ENCODE measurements around the gene IL4R. TPM values are rescaled to one million over a fixed set of nuclear protein-coding genes. Genes with fewer than 3 reads are reported as not detected.
A peak's percentile ranks its signal among the peaks of the same experiment; 100 is the strongest.

IL4R gene
- total RNA-seq, 1 experiment from 2014 or later, result 28.6 TPM

- H3K27ac Mint-ChIP-seq, result peak overlapping the region; percentile 7 to 45 (median 36); a peak in 4 of 7 replicates
Observed at GRCh38 chr16:27318392-27319256, 4.8 kb downstream of the IL4R start.

More at GRCh38 chr16:27318392-27319256, 4.8 kb downstream of the IL4R start:
- peak overlapping the region; percentile 2; the same call in 1 of the 2 replicates for H3K14ac ChIP-seq (ENCODE audit: insufficient read depth, low read length)
- Mint-ChIP-seq H3K36me3 (ENCODE audit: insufficient read depth in 1 of 3, low read depth in 3 of 3) (no peaks in the 10 kb centered on the region), H3K27me3 (ENCODE audit: low read depth) (peaks cover 7% of the 10 kb centered on the region), H3K4me1 (peaks cover 20 to 43% of the 10 kb centered on the region in 2 experiments), H3K9me3 (no peaks in the 10 kb centered on the region), H3K4me3 (no peak overlapping the region)
- no peak overlapping the region for H3K4me2 ChIP-seq (ENCODE audit: insufficient read depth, insufficient read length, low read length)
- H3K18ac ChIP-seq (ENCODE audit: insufficient read length, low read depth, low read length), result no peak overlapping the region
- no peak overlapping the region for H2AFZ ChIP-seq (ENCODE audit: low read length)
- no peak overlapping the region for H2BK5ac ChIP-seq (ENCODE audit: insufficient read length, low read length)
- no peak overlapping the region for H3K27ac ChIP-seq (ENCODE audit: insufficient read length, low read depth, low read length)
- H2BK20ac ChIP-seq (ENCODE audit: low read depth, low read length, poor library complexity, severe bottlenecking), result no peak overlapping the region
- no peak overlapping the region for H4K8ac ChIP-seq (replicated peaks; ENCODE audit: insufficient read length, low read depth, low read length)
- H4K20me1 ChIP-seq (ENCODE audit: control insufficient read depth, insufficient read depth, insufficient read length), result peaks cover 2% of the 10 kb centered on the region
- H2BK120ac ChIP-seq (ENCODE audit: low read depth, low read length, poor library complexity, severe bottlenecking), result no peak overlapping the region
- H2AK5ac ChIP-seq (ENCODE audit: insufficient read length, low read length), result no peak overlapping the region
- H2BK15ac ChIP-seq (ENCODE audit: low read depth, low read length), result no peak overlapping the region
- H3K56ac ChIP-seq (ENCODE audit: insufficient read length, low read depth, low read length), result no peak overlapping the region
- H3K23me2 ChIP-seq (ENCODE audit: insufficient read length, low read depth, low read length, poor library complexity, severe bottlenecking), result peaks cover 6% of the 10 kb centered on the region
- H3K23ac ChIP-seq (ENCODE audit: insufficient read length, low read depth, low read length), result no peak overlapping the region
- no peaks in the 10 kb centered on the region for H3K9me3 ChIP-seq (ENCODE audit: control insufficient read depth, low read depth, low read length)
- TF ChIP-seq CTCF (conservative IDR thresholded peaks at IDR 0.05), result no peak
- peaks cover 7% of the 10 kb centered on the region; the same call in 1 of the 2 replicates for H3K4me1 ChIP-seq (ENCODE audit: insufficient read depth, low read length)
- H3K27me3 ChIP-seq (ENCODE audit: insufficient read depth, low read length), result no peaks in the 10 kb centered on the region
- H4K5ac ChIP-seq (ENCODE audit: insufficient read length, low read depth, low read length), result no peak overlapping the region
- WGBS (ENCODE audit: extremely low coverage, insufficient read length, low lambda C conversion rate), result no CpG with 5 or more reads among the region's 18 CpGs
- H2BK12ac ChIP-seq (ENCODE audit: insufficient read length, low read depth, low read length), result no peak overlapping the region
- no peak overlapping the region for H3K4ac ChIP-seq (ENCODE audit: low read depth, low read length)
- no peaks in the 10 kb centered on the region for H3K79me1 ChIP-seq (ENCODE audit: insufficient read depth, low read depth, low read length, poor library complexity, severe bottlenecking)
- peaks cover 5% of the 10 kb centered on the region; the same call in 1 of the 2 replicates for H3K79me2 ChIP-seq (ENCODE audit: insufficient read depth, low read length)
- DNase-seq, result no peak
- no peak overlapping the region for H4K91ac ChIP-seq (ENCODE audit: insufficient read length, low read depth, low read length)
- no peak overlapping the region for H3T11ph ChIP-seq (ENCODE audit: low read length)
- no peak overlapping the region for H3K9ac ChIP-seq (ENCODE audit: extremely low read depth, insufficient read length, low read length)
